Bone marrow (tissue), 2 donors: ENCODE measurements around the gene TMF1.

Experiments
- DNase-seq, 2 donors: peaks; one replicate each; lab custom pipeline; 2025; lab: John Stamatoyannopoulos, UW

The TMF1 gene, protein sequence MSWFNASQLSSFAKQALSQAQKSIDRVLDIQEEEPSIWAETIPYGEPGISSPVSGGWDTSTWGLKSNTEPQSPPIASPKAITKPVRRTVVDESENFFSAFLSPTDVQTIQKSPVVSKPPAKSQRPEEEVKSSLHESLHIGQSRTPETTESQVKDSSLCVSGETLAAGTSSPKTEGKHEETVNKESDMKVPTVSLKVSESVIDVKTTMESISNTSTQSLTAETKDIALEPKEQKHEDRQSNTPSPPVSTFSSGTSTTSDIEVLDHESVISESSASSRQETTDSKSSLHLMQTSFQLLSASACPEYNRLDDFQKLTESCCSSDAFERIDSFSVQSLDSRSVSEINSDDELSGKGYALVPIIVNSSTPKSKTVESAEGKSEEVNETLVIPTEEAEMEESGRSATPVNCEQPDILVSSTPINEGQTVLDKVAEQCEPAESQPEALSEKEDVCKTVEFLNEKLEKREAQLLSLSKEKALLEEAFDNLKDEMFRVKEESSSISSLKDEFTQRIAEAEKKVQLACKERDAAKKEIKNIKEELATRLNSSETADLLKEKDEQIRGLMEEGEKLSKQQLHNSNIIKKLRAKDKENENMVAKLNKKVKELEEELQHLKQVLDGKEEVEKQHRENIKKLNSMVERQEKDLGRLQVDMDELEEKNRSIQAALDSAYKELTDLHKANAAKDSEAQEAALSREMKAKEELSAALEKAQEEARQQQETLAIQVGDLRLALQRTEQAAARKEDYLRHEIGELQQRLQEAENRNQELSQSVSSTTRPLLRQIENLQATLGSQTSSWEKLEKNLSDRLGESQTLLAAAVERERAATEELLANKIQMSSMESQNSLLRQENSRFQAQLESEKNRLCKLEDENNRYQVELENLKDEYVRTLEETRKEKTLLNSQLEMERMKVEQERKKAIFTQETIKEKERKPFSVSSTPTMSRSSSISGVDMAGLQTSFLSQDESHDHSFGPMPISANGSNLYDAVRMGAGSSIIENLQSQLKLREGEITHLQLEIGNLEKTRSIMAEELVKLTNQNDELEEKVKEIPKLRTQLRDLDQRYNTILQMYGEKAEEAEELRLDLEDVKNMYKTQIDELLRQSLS

DNA sequence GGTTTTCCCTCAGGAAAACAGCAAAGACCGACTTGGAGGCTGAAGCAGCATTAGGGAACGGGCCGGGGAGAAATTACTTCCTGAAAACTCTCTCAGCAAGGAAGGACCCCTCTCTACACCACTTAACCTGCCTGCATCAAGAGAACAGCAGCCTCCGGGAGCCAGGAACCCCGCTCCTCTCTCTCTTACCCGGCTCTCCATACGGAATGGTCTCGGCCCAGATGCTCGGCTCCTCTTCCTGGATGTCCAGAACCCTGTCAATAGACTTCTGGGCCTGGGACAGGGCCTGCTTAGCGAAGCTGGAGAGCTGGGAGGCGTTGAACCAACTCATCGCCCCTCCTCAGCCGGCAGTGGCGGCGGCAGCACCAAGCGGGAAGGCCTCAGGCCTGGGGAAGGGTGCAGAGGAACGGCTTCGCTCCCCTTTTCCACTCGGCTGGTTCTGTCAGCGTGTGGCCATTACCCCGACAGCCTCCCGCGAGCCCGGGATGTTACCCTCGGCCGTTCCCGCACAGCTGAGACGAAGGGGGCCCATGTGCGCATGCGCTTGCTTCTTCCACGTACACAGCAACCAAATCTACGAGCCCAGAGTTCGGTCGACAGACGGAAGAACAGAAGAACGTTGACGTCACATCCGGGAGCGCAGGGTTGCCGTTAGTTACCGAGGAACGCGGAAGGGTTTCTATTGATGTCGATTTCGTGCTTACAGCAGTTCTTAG, at the start of gene TMF1:
Gene TMF1 (minus strand): TSS at position 578 of the 716 bp plus-strand sequence. CDS start 247 bp downstream, at position 331.
- no peak for DNase-seq

GRCh38 chr3:69099576-69099975, 47.4 kb upstream of the TMF1 start:
- no peak for DNase-seq

DNA sequence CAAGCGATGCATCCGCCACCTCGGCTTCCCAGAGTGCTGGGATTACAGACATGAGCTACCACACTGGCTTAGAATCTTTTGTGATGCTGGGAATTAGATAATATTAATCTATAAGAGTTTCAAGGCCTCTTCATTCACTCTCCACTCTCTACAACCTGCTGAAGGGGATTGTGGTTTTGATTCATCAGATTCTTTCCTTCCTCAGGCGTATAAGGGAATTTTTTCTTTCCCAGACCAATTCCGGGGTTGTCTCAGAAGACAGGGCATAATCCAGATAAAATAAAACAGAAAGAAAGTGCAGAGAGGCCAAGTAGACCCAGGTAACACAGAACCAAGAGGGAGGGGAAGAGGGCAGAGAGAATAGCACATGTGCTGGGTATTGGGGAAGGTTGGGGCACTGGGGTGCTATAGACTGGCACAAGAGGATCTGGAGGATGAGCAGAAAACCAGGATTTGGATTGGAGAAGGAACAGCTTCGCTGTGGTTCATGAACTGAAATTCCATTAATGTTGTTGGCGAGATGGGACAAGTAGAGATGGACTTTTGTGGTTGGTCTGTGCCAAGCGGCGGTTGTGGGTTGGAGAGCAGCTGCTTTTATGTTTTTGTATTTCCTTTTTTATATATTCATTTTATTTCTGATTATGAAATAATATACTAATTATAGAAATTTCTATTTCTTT, 45.4 kb upstream of the TMF1 start:
- DNase-seq: no peak

DNA sequence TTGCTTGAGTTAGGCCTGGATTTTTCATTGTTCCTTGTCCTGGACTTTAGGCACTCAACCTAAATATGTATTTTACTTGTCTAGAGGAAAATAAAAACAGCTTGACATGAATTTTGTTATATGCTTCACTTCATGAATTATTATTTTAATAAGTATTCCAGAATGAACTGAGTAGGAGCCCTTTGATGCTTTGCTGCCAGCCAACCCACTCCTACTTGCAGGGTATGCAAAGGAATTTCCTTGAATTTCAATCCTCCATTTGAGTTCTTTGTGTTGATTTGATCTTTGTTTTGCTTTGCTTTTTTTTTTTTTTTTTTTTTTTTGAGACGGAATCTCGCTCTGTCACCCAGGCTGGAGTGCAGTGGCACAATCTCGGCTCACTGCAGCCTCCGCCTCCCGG, 44.2 kb upstream of the TMF1 start:
- no peak for DNase-seq

DNA sequence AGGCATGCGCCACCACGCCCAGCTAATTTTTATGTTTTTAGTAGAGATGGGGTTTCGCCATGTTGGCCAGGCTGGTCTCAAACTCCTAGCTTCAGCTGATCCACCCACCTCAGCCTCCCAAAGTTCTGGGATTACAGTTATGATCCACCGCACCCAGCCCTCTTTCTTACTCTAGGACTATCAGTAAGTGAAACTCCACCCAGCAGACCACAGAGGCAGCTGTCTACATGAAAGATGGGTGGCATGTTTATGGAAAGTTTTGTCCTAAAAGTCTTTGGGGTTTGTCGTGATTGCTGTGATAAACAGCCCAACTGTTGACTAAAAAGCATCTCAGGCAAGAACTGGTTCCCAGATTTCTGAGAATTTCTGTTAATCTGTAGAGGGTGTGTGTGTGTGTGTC, 43.5 kb upstream of the TMF1 start:
- DNase-seq: no peak

GRCh38 chr3:69094467-69095205, 42.5 kb upstream of the TMF1 start:
- peak in 1 of 2 donors; percentile 96 for DNase-seq

GRCh38 chr3:69092030-69092516, 39.9 kb upstream of the TMF1 start:
- DNase-seq: peak in 1 of 2 donors; percentile 88

DNA sequence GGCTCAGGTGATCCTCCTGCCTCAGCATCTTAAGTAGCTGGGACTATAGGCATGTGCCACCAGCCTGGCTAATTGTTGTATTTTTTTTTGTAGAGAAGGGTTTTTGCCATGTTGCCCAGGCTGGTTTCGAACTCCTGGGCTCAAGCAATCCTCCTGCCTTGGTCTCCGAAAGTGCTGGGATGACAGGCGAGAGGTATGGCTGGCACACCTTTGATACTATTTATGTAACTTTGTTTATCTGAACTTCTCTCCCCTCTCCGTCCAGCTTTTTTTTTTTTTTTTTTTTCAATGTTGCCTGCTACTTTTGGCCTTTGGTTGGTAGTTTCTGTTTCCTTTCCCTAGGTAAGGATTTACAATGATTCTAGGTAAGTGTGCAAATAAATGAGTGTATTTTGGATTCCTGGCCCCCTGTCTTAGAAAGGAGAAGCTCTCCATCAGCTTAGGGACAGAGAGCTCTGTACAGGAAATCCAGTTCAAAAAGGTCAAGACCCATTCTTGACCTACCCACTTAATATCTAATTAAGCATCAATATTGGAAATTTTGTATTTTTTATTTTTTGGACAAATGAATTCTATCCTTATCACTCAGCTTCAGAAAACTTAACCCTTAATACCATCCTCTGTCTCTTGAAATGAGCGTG, 39.4 kb upstream of the TMF1 start:
- DNase-seq: no peak

- no peak for DNase-seq
Observed at GRCh38 chr3:69090021-69090420, 37.9 kb upstream of the TMF1 start.

DNA sequence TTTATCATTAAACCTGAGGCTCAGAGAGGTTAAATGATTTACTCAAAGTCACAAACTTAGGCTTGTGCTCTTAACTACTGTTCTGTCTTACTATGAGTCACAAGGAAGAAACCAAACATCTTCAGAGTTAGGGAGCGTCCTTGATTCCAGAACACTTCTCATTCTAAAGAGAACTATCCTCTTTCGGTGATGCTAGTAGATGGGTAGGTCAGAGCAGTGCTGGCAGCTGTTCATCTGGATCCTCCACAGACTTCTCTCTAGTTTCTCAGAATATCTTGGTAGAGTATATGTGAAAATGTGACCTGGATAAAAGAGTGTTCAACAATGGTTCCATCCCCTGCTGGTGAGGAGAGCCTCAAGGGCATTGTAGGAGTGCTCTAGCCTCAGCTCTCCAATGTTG, 35.9 kb upstream of the TMF1 start:
- no peak for DNase-seq

DNA sequence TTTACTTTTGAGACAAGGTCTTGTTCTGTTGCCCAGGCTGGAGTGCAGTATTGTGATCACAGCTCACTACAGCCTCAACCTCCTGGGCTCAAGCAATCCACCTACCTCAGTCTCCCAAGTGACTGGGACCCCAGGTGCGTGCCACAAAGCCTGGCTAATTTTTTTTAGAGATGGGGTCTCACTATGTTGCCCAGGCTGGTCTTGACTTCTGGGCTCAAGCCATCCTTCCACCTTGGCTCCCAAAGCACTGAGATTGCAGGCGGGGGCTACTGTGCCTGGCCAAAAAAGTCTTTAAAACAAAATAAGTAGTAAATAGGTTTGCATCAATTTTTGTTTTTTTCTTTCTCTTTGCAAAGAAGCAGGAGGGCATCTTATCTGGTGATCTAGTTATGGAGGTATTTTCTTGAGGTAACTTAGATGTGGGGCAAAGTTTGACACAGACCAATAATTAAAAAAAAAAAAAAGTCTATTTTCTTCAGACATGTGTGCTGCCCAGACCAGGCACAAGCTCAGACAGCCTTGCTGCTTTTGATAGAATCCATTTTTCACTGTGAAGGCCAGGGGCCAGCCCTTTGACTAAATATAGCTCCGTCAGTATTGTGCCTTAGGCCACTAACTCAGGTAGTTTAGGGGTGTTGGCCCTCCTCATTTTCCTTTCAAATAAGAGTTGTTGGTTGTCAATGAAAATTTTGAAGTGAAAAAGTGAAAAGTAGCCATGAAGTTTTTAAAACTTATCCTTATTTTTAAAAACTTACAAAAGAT, 35.1 kb upstream of the TMF1 start:
- no peak for DNase-seq

DNA sequence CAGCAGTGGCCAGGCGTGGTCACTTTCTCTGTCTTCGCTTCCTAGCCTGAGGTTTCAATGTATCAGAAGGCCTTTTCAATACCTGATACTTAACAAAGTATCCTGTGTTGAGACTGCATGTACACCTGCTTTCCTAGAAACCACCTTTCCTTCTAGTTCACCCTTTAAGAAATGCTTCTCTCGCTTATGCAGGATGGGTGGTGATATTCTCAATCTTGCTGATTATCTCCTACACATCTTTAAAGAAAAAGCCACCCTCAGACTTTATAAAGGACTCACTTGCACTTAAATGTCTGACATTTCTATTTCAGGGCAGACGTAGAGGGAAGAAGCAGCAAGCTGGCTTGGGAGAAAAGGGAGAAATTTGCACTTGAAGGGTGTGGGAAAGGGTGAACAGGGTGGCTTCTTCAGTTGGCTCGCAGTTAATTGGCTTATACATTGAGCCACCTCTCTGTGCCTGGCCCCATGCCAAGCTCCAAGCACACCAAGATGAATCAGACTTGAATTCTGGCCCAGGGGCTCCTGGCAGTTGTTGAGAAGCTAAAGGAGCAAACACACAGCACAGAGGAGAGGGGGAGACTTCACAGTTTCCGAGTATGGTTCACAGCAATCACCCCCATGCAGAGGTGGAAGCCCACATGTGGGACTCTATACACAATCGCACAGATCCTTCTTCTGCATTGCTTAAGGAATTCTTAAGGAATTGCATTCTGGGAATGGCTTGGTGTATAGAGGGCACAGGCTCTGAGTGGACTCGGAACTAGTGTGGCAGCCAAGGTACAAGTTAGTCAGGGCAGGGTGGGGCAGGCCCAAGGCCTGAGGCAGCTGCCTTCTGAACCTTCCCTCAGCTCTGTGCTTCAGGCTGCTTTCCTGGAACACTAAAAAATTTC, 33.9 kb upstream of the TMF1 start:
- peak; percentile 24 to 78 for DNase-seq

GRCh38 chr3:69085168-69085832, 33.2 kb upstream of the TMF1 start:
- no peak for DNase-seq

DNA sequence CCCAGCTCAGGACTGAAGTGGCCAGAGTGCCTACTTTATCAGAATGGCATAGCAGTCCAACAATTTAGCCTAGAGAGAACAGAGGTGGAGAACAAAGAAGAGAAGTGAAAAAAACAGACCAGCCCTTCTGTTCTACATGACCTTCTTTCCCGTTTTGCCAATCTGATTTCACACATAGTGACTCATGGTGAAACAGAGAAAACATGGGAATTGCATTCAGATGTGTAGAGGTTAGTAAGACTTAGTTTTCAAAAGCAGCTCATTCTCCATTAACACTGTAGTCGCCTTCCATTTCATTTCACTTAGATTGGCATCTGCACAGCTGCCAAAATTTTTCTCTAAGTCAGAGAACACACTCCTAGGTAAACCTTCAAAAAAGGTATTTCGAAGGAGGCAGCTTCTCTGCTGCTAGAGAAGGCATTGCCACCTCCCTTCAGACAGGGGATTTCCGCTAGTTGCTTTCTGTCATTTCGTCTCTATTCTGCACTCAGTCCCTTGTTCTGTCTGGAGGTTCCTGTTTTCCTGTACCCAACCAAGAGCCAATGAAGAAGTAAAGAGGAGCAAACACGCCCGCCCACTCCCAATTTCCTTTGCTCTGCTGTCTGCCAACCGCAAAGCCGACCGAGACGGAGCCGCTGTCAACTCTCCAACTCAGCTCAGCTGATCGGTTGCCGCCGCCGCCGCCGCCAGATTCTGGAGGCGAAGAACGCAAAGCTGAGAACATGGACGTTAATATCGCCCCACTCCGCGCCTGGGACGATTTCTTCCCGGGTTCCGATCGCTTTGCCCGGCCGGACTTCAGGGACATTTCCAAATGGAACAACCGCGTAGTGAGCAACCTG, 32.4 kb upstream of the TMF1 start, which contains the start of gene ARL6IP5:
Gene ARL6IP5 (plus strand): TSS at position 612 of the 842 bp plus-strand sequence. CDS start 111 bp downstream, at position 723.
- DNase-seq: peak; percentile 79 to 100

DNA sequence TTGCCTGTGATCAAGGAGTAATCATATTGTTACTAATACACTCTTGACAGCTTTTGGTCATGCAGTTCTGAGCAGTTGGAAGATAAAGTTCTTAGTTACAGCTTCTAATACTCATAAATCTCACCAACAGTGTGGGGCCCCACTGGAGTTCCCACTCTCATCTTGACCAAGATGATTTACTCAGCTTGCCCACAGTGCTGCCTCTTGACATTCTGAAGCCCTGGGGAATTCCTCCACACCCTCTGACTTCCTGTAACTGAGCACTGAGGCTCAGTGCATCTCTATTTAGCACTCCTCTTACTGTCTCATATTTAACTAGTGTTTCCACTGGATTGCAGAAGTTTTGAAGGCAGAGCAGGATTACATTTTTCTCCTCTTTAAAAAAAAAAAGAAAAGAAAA, 30.7 kb upstream of the TMF1 start:
- peak in 1 of 2 donors; percentile 71 for DNase-seq

GRCh38 chr3:69082361-69082760, 30.2 kb upstream of the TMF1 start:
- DNase-seq: no peak
